GM19240 (cell line): ENCODE data around the gene ARMC9.
"Not testable (repeated sequence)": the region's sequence is repeated elsewhere in the genome, so short reads cannot be mapped to it uniquely, and the experiment has no call there.

ENCODE experiments used
- DNase-seq: peaks from one replicate; pipeline ENCODE4 v3.0.0; 2011; ENCODE audit warnings: low spot score; ENCODE audit not compliant: insufficient read length

Gene ARMC9

GRCh38 chr2:231198291-231199173, at the start of gene ARMC9:
Gene ARMC9 (plus strand): TSS chr2:231198631. CDS start chr2:231206239, 7,608 bp downstream.
- DNase-seq: peak; percentile 83

- DNase-seq: no peak
Observed at GRCh38 chr2:231152800-231153557, 45.5 kb upstream of the ARMC9 start.

- no peak for DNase-seq
Observed at GRCh38 chr2:231159306-231159705, 39.1 kb upstream of the ARMC9 start.

DNA sequence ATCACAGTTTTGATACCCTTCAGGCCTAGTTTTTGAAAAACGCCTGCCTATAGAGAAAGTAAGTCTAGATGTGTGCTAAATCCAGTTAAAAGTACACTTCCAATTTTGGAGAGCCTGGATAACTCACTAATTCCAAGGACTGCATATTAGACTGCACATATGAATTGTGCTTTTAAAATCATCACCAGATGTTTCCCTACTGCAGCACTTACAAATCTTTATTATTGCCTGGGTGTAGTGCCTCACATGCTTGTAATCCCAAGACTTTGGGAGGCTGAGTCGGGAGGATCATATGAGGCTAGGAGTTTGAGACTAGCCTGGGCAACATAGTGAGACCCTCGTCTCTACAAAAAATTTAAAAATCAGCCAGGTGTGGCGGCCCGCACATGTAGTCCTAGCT, 37.7 kb upstream of the ARMC9 start:
- DNase-seq: no peak

GRCh38 chr2:231161252-231161839, 37.1 kb upstream of the ARMC9 start:
- DNase-seq: no peak

DNA sequence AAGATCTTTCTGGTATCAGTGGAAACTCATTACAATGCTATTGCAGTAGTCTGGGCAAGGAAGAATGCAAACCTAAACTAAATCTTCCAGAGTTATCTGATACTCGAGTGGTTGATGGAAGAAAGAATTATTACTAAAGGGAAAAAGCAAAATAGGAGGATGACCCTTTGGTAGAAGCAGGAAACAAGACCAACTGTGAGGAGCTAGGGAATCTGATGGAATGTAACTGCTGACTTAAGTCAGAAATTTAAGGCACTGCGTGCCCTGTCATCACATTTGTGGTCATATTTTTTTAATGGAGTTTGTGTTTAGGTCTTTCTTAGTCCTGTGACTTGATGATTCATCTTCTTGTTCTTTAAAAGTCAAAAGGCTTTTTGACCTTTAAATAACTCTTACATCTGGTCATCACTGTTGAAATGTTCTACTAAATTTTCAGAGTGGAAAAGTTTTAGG, 36.5 kb upstream of the ARMC9 start:
- no peak for DNase-seq

DNA sequence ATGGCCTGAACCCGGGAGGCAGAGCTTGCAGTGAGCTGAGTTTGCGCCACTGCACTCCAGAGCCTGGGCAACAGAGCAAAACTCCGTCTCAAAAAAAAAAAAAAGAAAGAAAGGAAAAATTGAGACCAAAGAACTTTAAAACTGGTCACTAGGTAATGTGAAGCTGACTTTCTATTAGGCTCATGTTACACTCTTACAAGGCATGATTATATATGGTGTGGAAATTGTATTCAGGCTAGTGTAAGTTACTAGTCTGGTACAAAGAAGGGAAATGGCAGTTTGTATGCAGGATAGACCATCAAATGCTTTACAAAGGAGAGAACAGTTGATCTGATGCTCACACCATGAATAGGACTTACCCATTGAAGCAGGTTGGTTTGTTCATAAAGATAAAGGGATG, 35.4 kb upstream of the ARMC9 start:
- no peak for DNase-seq

DNA sequence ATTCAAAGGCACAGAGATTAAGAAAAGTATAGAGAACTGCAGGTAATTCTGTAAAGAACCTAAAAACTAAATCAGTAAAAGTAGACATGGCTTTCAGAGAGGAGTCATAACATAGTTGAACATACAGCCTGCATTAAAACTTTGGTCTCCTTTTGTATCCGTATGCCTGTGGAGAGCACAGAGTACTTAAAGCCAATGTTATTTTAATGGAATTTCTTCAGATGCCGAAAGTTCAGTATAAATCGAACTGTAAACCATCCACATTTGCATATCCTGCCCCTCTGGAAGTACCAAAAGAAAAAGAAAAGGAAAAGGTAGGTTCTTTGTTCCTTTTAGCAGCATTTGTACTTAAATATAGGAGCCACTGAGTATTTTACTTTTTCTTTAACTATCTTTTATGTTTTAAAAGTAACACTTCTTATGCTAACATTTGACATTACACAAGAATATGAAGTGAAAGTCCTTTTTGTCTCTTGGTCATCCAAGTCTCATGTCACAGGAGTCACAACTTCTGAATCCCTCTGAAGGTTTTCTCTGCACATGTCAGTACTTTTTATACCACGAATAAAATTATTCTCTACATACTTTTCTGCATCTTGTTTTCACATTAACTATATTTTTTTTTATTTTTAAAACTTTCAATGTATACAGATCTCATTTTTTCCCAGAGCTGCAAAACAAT, 34.9 kb upstream of the ARMC9 start:
- DNase-seq: no peak

DNA sequence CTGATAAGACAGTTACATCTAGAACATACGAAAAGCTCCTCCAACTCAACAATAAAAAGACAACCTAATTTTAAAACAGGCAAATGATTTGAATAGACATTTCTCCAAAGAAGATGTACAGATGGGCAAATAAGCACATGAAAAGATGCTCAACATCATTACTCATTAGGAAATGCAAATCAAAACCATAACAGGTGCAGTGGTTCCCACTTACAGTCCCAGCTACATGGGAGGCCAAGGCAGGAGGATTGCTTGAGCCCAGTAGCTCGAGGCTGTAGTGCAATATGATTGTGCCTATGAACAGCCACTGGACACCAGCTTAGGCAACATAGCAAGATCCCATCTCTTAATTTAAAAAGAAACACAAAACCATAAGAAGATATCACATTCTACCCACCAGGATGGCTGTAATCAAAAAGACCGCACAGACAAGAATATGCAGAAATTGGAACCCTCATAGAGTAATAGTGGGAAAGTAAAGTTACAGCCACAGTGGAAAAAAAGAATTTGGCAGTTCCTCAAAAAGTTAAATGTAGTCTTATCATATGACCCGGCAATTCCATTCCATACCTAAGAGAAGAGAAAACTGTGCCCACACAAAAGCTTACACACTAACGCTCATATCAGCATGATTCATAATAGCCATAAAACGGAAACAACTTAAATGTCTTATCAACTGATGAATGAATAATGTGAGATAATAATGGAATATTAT, 30.5 kb upstream of the ARMC9 start:
- no peak for DNase-seq

GRCh38 chr2:231168460-231169139, 29.8 kb upstream of the ARMC9 start:
- no peak for DNase-seq

GRCh38 chr2:231169488-231169887, 28.9 kb upstream of the ARMC9 start:
- no peak for DNase-seq

- no peak for DNase-seq
Observed at GRCh38 chr2:231170055-231170454, 28.4 kb upstream of the ARMC9 start.

GRCh38 chr2:231172025-231172424, 26.4 kb upstream of the ARMC9 start:
- DNase-seq: no peak

DNA sequence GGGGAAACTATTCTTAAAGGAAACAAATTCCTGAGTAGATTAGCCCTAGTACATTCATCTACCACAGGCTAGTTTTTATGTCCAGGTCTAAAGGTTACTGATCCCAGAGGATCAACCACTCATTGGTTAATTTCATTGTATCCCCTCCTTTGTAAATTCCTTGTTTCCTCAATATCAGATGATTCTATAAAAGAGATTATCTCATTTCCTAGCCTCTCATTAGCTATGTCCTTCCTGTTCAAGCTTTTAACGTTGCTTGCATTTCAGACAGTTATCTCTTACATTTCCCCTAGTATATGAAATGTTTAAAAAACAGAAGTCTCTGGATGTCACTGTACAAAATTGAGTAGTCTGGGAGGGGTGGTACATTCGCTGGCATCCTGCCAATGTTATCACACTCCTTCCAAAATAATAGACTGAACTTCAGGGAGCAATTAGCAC, 24.2 kb upstream of the ARMC9 start:
- no peak for DNase-seq

DNA sequence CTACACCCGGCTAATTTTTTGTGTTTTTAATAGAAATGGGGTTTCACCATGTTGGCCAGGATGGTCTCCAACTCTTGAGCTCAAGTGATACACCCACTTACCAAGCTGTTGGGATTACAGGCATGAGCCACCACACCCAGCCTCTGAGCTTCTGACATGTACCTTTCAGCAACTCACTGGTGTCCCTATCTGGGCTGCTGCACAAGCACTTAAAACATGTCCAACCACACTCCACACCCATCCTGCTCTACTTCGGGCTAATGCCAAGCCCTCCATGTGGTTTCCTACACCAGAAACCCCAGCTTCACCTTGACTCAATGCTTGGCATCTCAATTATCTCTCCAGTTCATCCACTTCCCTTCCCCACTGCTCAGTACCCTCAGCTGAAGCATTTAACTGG, 22.4 kb upstream of the ARMC9 start:
- DNase-seq: no peak

- DNase-seq: no peak
Observed at GRCh38 chr2:231177156-231178025, 21.0 kb upstream of the ARMC9 start.

DNA sequence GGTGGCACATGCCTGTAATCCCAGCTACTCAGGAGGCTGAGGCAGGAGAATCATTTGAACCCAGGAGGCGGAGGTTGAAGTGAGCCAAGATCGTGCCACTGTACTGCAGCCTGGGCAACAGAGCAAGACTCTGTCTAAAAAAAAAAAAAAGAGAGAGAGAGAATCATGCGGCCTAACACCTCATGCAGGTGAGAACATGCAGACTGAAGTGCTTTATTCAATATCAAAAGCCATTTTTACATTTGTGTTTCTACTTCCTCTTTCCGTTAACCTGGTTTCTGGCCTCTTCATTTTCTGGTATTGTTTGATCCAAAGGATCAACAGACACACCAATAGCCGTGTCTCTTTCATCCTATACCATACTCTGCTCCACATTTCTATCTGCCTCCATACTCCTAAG, 19.6 kb upstream of the ARMC9 start:
- not testable (repeated sequence) for DNase-seq

GRCh38 chr2:231181860-231182512, 16.4 kb upstream of the ARMC9 start:
- peak; percentile 50 for DNase-seq

DNA sequence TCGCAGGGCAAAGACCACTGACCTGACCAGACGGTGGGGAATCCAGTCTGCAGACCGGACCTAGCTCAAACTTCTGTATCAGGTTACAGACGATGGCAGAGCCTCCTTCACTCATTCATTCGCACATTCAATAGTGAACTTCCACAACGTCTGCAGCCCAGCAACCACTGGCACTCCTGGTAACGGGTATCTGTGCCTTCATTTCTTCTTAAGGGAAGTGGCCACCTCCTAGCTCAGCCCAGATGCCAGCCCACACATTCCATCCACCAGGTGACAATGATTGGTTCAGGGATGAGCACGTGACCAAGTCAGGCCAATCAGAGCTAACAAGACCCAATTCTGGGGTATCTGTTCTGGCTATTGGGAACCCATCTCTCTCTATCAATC, 15.9 kb upstream of the ARMC9 start:
- DNase-seq: no peak
